ENCODE data around the gene TRERF1.
A peak's percentile ranks its signal among the peaks of the same experiment; 100 is the strongest.

The TRERF1 gene

DNA sequence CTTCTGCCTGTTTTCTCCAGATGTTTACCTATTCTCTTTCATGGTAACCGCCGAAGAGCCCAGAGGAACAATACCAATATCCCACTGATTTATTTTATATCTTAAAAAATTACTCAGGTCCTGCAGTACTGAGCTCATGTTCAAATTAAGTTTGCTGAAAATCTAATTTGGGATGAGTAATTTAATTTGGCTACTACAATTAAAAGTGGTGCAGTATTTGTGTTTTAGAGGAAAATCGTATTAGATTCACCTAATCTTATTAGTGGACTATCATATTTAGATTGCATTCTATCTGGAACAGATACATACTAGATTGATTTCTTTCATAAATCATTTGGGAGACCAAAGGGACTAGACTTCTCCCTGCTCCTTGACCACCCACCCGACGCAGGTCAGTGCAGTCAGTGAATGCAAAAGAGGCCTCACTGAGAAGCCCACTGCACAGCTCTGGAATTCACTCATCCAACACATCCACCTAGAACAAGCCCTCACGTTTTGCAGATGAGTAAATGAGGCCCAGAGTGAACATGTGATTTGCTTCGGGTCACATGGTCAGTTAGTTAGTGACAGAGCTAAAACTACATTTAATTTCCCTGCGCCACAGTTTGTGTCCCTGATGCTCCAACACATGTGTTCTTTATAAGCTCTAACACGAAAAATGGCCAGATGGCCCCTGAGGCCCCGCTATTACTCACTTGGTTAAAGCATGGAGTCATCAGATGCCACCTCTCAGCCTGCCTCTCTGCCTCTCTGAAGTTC lies 101.8 kb downstream of the TRERF1 start:
- TF ChIP-seq, protein P1, sequence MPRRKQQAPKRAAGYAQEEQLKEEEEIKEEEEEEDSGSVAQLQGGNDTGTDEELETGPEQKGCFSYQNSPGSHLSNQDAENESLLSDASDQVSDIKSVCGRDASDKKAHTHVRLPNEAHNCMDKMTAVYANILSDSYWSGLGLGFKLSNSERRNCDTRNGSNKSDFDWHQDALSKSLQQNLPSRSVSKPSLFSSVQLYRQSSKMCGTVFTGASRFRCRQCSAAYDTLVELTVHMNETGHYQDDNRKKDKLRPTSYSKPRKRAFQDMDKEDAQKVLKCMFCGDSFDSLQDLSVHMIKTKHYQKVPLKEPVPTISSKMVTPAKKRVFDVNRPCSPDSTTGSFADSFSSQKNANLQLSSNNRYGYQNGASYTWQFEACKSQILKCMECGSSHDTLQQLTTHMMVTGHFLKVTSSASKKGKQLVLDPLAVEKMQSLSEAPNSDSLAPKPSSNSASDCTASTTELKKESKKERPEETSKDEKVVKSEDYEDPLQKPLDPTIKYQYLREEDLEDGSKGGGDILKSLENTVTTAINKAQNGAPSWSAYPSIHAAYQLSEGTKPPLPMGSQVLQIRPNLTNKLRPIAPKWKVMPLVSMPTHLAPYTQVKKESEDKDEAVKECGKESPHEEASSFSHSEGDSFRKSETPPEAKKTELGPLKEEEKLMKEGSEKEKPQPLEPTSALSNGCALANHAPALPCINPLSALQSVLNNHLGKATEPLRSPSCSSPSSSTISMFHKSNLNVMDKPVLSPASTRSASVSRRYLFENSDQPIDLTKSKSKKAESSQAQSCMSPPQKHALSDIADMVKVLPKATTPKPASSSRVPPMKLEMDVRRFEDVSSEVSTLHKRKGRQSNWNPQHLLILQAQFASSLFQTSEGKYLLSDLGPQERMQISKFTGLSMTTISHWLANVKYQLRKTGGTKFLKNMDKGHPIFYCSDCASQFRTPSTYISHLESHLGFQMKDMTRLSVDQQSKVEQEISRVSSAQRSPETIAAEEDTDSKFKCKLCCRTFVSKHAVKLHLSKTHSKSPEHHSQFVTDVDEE (CRISPR knock-in tag; IDR thresholded peaks at IDR 0.05) = peak; percentile 92
- TF ChIP-seq ISL1 (CRISPR knock-in tag; IDR thresholded peaks at IDR 0.05) (peak; percentile 91), ESRRG (CRISPR knock-in tag; IDR thresholded peaks at IDR 0.05) (no peak), TCF4 (CRISPR knock-in tag; IDR thresholded peaks at IDR 0.05; ENCODE audit: borderline replicate concordance) (peak; percentile 81), TOX (CRISPR knock-in tag; IDR thresholded peaks at IDR 0.05; ENCODE audit: borderline replicate concordance) (no peak), ZFP3 (CRISPR knock-in tag; IDR thresholded peaks at IDR 0.05) (0 out of 2 replicates have a peak, but pooled peaks have one; percentile 11), ARNTL (CRISPR knock-in tag; IDR thresholded peaks at IDR 0.05; ENCODE audit: borderline replicate concordance, low read depth) (peak; percentile 26; the same call in 1 of the 2 replicates), ZC3H10 (CRISPR knock-in tag; IDR thresholded peaks at IDR 0.05) (peak; percentile 68; the same call in 1 of the 2 replicates), GLIS3 (CRISPR knock-in tag; IDR thresholded peaks at IDR 0.05) (0 out of 2 replicates have a peak, but pooled peaks have one; percentile 25), ZNF8 (CRISPR knock-in tag; IDR thresholded peaks at IDR 0.05) (peak; percentile 68), PPARA (CRISPR knock-in tag; IDR thresholded peaks at IDR 0.05; ENCODE audit: borderline replicate concordance) (peak; percentile 70; the same call in 1 of the 2 replicates), ZNF565 (CRISPR knock-in tag; conservative IDR thresholded peaks at IDR 0.05; ENCODE audit: low read depth) (no peak)
- ATAC-seq = peak; percentile 86

DNA sequence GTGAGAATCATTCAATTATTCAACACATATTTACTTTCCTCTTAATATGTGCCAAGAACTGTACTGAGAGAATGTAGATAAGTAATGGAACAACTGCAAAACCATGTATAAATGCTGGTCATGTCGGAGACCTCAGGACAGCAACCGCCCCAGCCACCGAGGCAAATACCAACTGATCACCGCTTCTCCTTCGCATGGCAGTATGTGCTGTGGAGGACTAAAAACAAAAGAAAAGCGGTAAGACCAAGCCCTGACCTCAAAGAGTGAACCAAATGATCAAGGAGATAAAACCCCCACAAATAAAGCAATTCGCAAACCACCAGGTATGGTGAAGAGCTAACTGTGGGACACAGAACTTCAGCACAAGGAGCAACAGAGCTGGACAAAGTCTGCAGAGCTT lies 104.3 kb downstream of the TRERF1 start:
- TF ChIP-seq, protein P2, sequence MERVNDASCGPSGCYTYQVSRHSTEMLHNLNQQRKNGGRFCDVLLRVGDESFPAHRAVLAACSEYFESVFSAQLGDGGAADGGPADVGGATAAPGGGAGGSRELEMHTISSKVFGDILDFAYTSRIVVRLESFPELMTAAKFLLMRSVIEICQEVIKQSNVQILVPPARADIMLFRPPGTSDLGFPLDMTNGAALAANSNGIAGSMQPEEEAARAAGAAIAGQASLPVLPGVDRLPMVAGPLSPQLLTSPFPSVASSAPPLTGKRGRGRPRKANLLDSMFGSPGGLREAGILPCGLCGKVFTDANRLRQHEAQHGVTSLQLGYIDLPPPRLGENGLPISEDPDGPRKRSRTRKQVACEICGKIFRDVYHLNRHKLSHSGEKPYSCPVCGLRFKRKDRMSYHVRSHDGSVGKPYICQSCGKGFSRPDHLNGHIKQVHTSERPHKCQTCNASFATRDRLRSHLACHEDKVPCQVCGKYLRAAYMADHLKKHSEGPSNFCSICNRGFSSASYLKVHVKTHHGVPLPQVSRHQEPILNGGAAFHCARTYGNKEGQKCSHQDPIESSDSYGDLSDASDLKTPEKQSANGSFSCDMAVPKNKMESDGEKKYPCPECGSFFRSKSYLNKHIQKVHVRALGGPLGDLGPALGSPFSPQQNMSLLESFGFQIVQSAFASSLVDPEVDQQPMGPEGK (CRISPR knock-in tag; IDR thresholded peaks at IDR 0.05; ENCODE audit: borderline replicate concordance) = no peak
- TF ChIP-seq TCF4 (CRISPR knock-in tag; IDR thresholded peaks at IDR 0.05; ENCODE audit: borderline replicate concordance) = no peak
- TF ChIP-seq ESRRG (CRISPR knock-in tag; IDR thresholded peaks at IDR 0.05) = no peak
- TF ChIP-seq, protein P3, sequence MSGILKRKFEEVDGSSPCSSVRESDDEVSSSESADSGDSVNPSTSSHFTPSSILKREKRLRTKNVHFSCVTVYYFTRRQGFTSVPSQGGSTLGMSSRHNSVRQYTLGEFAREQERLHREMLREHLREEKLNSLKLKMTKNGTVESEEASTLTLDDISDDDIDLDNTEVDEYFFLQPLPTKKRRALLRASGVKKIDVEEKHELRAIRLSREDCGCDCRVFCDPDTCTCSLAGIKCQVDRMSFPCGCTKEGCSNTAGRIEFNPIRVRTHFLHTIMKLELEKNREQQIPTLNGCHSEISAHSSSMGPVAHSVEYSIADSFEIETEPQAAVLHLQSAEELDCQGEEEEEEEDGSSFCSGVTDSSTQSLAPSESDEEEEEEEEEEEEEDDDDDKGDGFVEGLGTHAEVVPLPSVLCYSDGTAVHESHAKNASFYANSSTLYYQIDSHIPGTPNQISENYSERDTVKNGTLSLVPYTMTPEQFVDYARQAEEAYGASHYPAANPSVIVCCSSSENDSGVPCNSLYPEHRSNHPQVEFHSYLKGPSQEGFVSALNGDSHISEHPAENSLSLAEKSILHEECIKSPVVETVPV (CRISPR knock-in tag; IDR thresholded peaks at IDR 0.05) = no peak
- TF ChIP-seq TOX (CRISPR knock-in tag; IDR thresholded peaks at IDR 0.05; ENCODE audit: borderline replicate concordance) = no peak
- TF ChIP-seq ZC3H10 (CRISPR knock-in tag; IDR thresholded peaks at IDR 0.05) = no peak
- TF ChIP-seq ZNF565 (CRISPR knock-in tag; conservative IDR thresholded peaks at IDR 0.05; ENCODE audit: low read depth) = no peak
- TF ChIP-seq GLIS3 (CRISPR knock-in tag; IDR thresholded peaks at IDR 0.05) = no peak
- TF ChIP-seq ZFP3 (CRISPR knock-in tag; IDR thresholded peaks at IDR 0.05) = no peak
- TF ChIP-seq ISL1 (CRISPR knock-in tag; IDR thresholded peaks at IDR 0.05) = no peak
- no peak for TF ChIP-seq SNAI2 (CRISPR knock-in tag; IDR thresholded peaks at IDR 0.05)
- TF ChIP-seq, protein P4, sequence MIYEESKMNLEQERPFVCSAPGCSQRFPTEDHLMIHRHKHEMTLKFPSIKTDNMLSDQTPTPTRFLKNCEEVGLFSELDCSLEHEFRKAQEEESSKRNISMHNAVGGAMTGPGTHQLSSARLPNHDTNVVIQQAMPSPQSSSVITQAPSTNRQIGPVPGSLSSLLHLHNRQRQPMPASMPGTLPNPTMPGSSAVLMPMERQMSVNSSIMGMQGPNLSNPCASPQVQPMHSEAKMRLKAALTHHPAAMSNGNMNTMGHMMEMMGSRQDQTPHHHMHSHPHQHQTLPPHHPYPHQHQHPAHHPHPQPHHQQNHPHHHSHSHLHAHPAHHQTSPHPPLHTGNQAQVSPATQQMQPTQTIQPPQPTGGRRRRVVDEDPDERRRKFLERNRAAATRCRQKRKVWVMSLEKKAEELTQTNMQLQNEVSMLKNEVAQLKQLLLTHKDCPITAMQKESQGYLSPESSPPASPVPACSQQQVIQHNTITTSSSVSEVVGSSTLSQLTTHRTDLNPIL (CRISPR knock-in tag; IDR thresholded peaks at IDR 0.05; ENCODE audit: low read depth) = no peak
- no peak for TF ChIP-seq PPARA (CRISPR knock-in tag; IDR thresholded peaks at IDR 0.05; ENCODE audit: borderline replicate concordance)
- TF ChIP-seq, protein P5, sequence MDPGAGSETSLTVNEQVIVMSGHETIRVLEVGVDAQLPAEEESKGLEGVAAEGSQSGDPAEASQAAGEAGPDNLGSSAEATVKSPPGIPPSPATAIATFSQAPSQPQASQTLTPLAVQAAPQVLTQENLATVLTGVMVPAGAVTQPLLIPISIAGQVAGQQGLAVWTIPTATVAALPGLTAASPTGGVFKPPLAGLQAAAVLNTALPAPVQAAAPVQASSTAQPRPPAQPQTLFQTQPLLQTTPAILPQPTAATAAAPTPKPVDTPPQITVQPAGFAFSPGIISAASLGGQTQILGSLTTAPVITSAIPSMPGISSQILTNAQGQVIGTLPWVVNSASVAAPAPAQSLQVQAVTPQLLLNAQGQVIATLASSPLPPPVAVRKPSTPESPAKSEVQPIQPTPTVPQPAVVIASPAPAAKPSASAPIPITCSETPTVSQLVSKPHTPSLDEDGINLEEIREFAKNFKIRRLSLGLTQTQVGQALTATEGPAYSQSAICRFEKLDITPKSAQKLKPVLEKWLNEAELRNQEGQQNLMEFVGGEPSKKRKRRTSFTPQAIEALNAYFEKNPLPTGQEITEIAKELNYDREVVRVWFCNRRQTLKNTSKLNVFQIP (CRISPR knock-in tag; IDR thresholded peaks at IDR 0.05; ENCODE audit: borderline replicate concordance, low read depth) = no peak
- TF ChIP-seq ZFP30 (CRISPR knock-in tag; IDR thresholded peaks at IDR 0.05) = no peak
- no peak for TF ChIP-seq ZNF70 (CRISPR knock-in tag; IDR thresholded peaks at IDR 0.05)
- TF ChIP-seq ARNTL (CRISPR knock-in tag; IDR thresholded peaks at IDR 0.05; ENCODE audit: borderline replicate concordance, low read depth) = no peak

More for the DNA sequence above, 104.3 kb downstream of the TRERF1 start:
- no peak for ATAC-seq
